CD8-positive, alpha-beta memory T cell (primary cell): ENCODE data around the gene SMARCD2. TPM values are rescaled to one million over a fixed set of nuclear protein-coding genes. Genes with fewer than 3 reads are reported as not detected.
"Not testable (repeated sequence)": the region's sequence is repeated elsewhere in the genome, so short reads cannot be mapped to it uniquely, and the experiment has no call there.

ENCODE experiments used
- CTCF ChIA-PET: fragments of 350-600 bp; sonication (Branson Sonifier 250); formaldehyde crosslinking; loops from one replicate; lab custom pipeline; 2021; ENCODE audit warnings: antibody characterized with exemption; lab: Charles Lee
- POLR2A ChIA-PET: fragments of 350-600 bp; sonication (Branson Sonifier 250); formaldehyde crosslinking; loops from one replicate; lab custom pipeline; 2021; ENCODE audit warnings: antibody characterized with exemption; lab: Charles Lee
- DNase-seq, 5 donors: peaks; one replicate each; pipeline versions ENCODE4 v3.0.0 to v3.0.0-alpha.2; 2020 to 2022; ENCODE audit warnings: mixed read lengths in 1 of 5
- H3K27ac ChIP-seq: one replicate; pipeline ENCODE4 v1.7.0; 2013; ENCODE audit warnings: low read depth, mild to moderate bottlenecking, low read length, moderate library complexity
- H3K27me3 ChIP-seq: 2 replicates; pipeline ENCODE4 v1.7.0; 2013; ENCODE audit warnings: low read length, mild to moderate bottlenecking; ENCODE audit not compliant: insufficient read depth, poor library complexity, severe bottlenecking
- H3K36me3 ChIP-seq: 2 replicates; pipeline ENCODE4 v1.7.0; 2013; ENCODE audit warnings: mild to moderate bottlenecking, low read length, moderate library complexity; ENCODE audit not compliant: insufficient read depth
- H3K4me1 ChIP-seq: 2 replicates; pipeline ENCODE4 v1.7.0; 2013; ENCODE audit warnings: mild to moderate bottlenecking, low read length, moderate library complexity; ENCODE audit not compliant: insufficient read depth
- H3K4me3 ChIP-seq: 2 replicates; pipeline ENCODE4 v1.7.0; 2013; ENCODE audit warnings: mild to moderate bottlenecking, low read length
- H3K9me3 ChIP-seq: 2 replicates; pipeline ENCODE4 v1.7.0; 2013; ENCODE audit warnings: mild to moderate bottlenecking, low read length
- H3K27ac Mint-ChIP-seq, 8 donors: one replicate each; pipeline ENCODE4 v1.8.0; 2020 to 2021; ENCODE audit warnings: mixed read lengths in 8 of 8, mild to moderate bottlenecking in 6 of 8, inconsistent platforms in 3 of 8, moderate library complexity in 3 of 8
- H3K27me3 Mint-ChIP-seq, 2 donors: one replicate each; pipeline ENCODE4 v1.8.0; 2020 to 2021; ENCODE audit warnings: mixed read lengths in 2 of 2, mild to moderate bottlenecking in 1 of 2, moderate library complexity in 1 of 2
- H3K36me3 Mint-ChIP-seq, 3 donors: one replicate each; pipeline ENCODE4 v1.8.0; 2020 to 2021; ENCODE audit warnings: mixed read lengths in 3 of 3, inconsistent platforms in 1 of 3, mild to moderate bottlenecking in 1 of 3
- H3K4me1 Mint-ChIP-seq, 3 donors: one replicate each; pipeline ENCODE4 v1.8.0; 2020 to 2021; ENCODE audit warnings: mixed read lengths in 3 of 3, inconsistent platforms in 1 of 3, mild to moderate bottlenecking in 1 of 3
- H3K4me3 Mint-ChIP-seq, 7 donors: one replicate each; pipeline ENCODE4 v1.8.0; 2020 to 2021; ENCODE audit warnings: mixed read lengths in 7 of 7, mild to moderate bottlenecking in 6 of 7, moderate library complexity in 4 of 7, inconsistent platforms in 2 of 7
- H3K9me3 Mint-ChIP-seq, 5 donors: one replicate each; pipeline ENCODE4 v1.8.0; 2020 to 2022; ENCODE audit warnings: mixed read lengths in 5 of 5, mild to moderate bottlenecking in 3 of 5, moderate library complexity in 2 of 5, inconsistent platforms in 1 of 5
- polyA plus RNA-seq: library from polyadenylated mRNA; unstranded; fragments of 300-500 nt; fragmentation: Illumina TruSeq; gene quantifications from one replicate; pipeline ENCODE4 v1.2.3, GENCODE V29; 2021
- total RNA-seq, 2 experiments: library from RNA; stranded (reverse); gene quantifications; one replicate each; pipeline ENCODE4 v1.2.3, GENCODE V29; 2021

Gene SMARCD2
- total and polyA plus RNA-seq, 3 experiments from 2014 or later: 96.8 to 121 (median 107) TPM

DNA sequence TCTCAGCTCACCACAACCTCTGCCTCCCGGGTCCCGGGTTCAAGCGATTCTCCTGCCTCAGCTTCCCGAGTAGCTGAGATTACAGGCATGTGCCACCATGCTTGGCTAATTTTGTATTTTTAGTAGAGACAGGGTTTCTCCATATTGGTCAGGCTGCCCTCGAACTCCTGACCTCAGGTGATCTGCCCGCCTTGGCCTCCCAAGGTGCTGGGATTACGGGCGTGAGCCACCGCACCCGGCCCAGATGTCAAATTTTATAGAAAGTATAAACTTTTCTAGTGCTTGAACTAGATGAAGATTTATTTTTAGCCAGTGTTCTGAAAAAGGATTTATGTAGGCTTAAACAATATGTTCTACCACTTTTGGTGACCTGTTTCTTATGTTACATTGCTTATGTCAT is 46.1 kb downstream of the SMARCD2 start:
- peak overlapping the region in 2 of 8 donors; percentile 23 to 32 for H3K27ac Mint-ChIP-seq
- DNase-seq, H3K4me1 Mint-ChIP-seq, H3K4me3 ChIP-seq, H3K9me3 Mint-ChIP-seq, POLR2A ChIA-PET, CTCF ChIA-PET, H3K27me3 ChIP-seq, H3K9me3 ChIP-seq, H3K4me3 Mint-ChIP-seq, H3K27ac ChIP-seq, H3K4me1 ChIP-seq, H3K27me3 Mint-ChIP-seq: not testable (repeated sequence)
- peaks cover 12 to 93% (median 14%) of the 10 kb centered on the region in 3 donors for H3K36me3 Mint-ChIP-seq
- H3K36me3 ChIP-seq: peaks cover 62% of the 10 kb centered on the region

DNA sequence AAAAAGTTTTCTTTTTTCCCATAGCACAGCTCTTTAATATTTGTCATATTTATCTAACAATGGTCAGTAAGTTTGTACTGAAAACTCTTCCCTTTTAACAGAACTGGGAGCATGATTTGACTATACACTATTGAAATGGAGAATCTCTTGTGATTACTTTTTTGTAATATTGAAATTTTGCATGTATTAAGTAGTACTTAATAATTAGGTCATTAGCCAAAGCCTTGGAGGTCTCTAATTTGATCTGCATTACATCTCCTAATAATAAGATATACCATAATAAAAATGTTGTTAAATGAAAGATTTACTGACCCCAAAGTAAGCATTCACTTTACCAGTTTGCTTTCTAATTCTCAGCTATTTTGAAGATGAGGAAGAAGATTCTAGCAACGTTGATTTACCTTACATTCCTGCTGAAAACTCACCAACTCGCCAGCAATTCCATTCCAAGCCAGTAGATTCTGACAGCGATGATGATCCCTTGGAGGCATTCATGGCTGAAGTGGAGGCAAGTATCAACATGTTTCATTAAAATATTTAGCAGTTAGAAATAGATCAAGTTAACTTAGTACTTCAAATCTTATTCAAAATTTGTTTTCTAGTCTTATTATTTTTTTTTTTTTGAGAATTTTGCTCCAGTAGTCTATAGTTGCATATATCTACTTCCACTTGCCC is 50.3 kb downstream of the SMARCD2 start:
- POLR2A ChIA-PET: no interaction called here
- Histone ChIP-seq H3K27ac (no peak overlapping the region), H3K9me3 (no peaks in the 10 kb centered on the region), H3K4me1 (no peaks in the 10 kb centered on the region), H3K4me3 (no peak overlapping the region), H3K36me3 (peaks cover 49% of the 10 kb centered on the region), H3K27me3 (no peaks in the 10 kb centered on the region)
- CTCF ChIA-PET: no interaction called here
- Mint-ChIP-seq H3K27ac (peak overlapping the region in 2 of 8 donors; percentile 45 to 51), H3K27me3 (no peaks in the 10 kb centered on the region), H3K9me3 (no peaks in the 10 kb centered on the region), H3K36me3 (peaks cover 4 to 84% (median 11%) of the 10 kb centered on the region in 3 donors), H3K4me3 (no peak overlapping the region), H3K4me1 (peaks cover 3 to 9% (median 4%) of the 10 kb centered on the region in 3 donors)
- no peak for DNase-seq

DNA sequence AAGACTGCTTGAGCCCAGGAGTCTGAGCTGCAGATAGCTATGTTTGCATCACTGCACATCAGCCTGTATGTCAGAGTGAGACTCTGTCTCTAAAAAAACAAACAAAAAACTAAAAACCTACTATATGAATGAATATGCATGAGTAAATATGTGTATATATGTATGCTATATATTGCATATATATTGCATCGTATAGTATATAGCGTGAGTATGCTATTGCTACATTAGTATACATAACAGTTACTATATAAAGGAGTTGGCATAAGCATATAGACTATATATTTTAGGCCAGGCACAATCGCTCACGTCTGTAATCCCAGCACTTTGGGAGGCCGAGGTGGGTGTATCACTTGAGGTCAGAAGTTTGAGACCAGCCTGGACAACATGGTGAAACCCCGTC is 52.4 kb downstream of the SMARCD2 start:
- Mint-ChIP-seq H3K9me3 (no peaks in the 10 kb centered on the region), H3K36me3 (peaks cover 4 to 77% (median 8%) of the 10 kb centered on the region in 3 donors), H3K4me1 (peaks cover 7 to 12% (median 9%) of the 10 kb centered on the region in 3 donors), H3K4me3 (no peak overlapping the region), H3K27me3 (no peaks in the 10 kb centered on the region), H3K27ac (peak overlapping the region in 1 of 8 donors; percentile 11)
- Histone ChIP-seq H3K27ac (no peak overlapping the region), H3K4me3 (no peak overlapping the region), H3K36me3 (peaks cover 39% of the 10 kb centered on the region), H3K9me3 (no peaks in the 10 kb centered on the region), H3K27me3 (no peaks in the 10 kb centered on the region), H3K4me1 (no peaks in the 10 kb centered on the region)
- ChIA-PET CTCF (no interaction called here), POLR2A (interaction anchor here (0.7 kb wide), 1 partner anchor 128 kb away, joined by 11 read pairs; no protein-coding TSS in a partner anchor)
- DNase-seq: no peak

DNA sequence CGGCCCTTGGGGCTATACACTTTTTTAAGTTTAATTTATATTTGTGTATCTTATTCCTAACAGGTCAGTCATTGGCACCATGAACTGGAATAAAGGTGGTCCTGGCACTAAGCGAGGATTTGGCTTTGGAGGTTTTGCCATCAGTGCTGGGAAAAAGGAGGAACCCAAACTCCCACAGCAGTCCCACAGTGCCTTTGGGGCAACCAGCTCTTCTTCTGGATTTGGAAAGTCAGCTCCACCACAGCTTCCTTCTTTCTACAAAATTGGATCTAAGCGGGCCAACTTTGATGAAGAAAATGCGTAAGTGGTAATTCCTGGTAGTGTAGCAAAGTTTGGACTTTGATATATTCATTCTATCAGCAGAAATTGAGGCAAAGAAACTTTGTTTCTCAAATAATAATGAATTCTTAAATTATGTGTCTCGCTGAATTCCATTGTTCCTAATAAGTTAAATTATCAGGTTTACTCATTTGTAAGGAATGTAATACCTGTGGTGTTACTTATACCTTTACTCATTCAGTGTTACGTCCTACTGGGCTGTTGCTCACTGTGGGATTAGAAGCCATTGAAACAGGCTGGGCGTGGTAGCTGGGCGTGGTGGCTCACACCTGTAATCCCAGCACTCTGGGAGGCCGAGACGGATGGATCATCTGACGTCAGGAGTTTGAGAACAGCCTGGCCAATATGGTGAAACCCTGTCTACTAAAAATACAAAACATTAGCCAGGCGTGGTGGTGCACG is 55.3 kb downstream of the SMARCD2 start:
- ChIA-PET POLR2A (no interaction called here), CTCF (interaction anchor here (1.1 kb wide), 1 partner anchor 89 kb away, joined by 3 read pairs; no protein-coding TSS in a partner anchor)
- Mint-ChIP-seq H3K27me3 (no peaks in the 10 kb centered on the region), H3K4me3 (no peak overlapping the region), H3K4me1 (peaks cover 22 to 35% (median 23%) of the 10 kb centered on the region in 3 donors), H3K9me3 (no peaks in the 10 kb centered on the region), H3K27ac (peak overlapping the region in 1 of 8 donors; percentile 17), H3K36me3 (peaks cover 0 to 70% (median 4%) of the 10 kb centered on the region in 3 donors)
- Histone ChIP-seq H3K27ac (no peak overlapping the region), H3K27me3 (no peaks in the 10 kb centered on the region), H3K4me1 (peaks cover 8% of the 10 kb centered on the region), H3K4me3 (no peak overlapping the region), H3K36me3 (peaks cover 27% of the 10 kb centered on the region), H3K9me3 (no peaks in the 10 kb centered on the region)
- no peak for DNase-seq

DNA sequence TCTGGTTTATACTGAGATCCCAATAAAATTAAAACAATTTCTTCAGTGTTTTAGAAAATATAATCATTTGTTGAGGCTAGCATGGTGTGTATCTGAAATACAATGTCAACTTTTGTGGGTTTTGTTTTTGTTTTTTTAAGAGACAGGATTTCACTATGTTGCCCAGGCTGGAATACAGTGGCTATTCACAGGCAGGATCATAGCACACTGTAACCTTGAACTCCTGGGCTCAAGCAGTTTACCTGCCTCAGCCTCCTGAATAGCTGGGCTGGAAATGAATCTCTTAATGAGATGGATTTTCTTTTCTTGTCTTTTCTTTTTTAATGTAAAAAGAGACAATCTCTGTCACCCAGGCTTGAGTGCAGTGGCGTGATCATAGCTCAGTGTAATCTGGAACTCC is 56.4 kb downstream of the SMARCD2 start:
- H3K9me3 Mint-ChIP-seq: no peaks in the 10 kb centered on the region
- peak overlapping the region in 3 of 8 donors; percentile 10 to 31 (median 29) for H3K27ac Mint-ChIP-seq
- DNase-seq: no peak
- ChIA-PET POLR2A (no interaction called here), CTCF (interaction anchor here (1.1 kb wide), 1 partner anchor 88 kb away, joined by 3 read pairs; no protein-coding TSS in a partner anchor)
- Histone ChIP-seq H3K4me3 (no peak overlapping the region), H3K4me1 (peaks cover 8% of the 10 kb centered on the region), H3K27ac (no peak overlapping the region), H3K27me3 (no peaks in the 10 kb centered on the region), H3K36me3 (peaks cover 27% of the 10 kb centered on the region), H3K9me3 (no peaks in the 10 kb centered on the region)
- peaks cover 23 to 41% (median 26%) of the 10 kb centered on the region in 3 donors for H3K4me1 Mint-ChIP-seq
- H3K4me3 Mint-ChIP-seq: no peak overlapping the region
- H3K27me3 Mint-ChIP-seq: no peaks in the 10 kb centered on the region
- H3K36me3 Mint-ChIP-seq: peaks cover 0 to 66% (median 3%) of the 10 kb centered on the region in 3 donors

DNA sequence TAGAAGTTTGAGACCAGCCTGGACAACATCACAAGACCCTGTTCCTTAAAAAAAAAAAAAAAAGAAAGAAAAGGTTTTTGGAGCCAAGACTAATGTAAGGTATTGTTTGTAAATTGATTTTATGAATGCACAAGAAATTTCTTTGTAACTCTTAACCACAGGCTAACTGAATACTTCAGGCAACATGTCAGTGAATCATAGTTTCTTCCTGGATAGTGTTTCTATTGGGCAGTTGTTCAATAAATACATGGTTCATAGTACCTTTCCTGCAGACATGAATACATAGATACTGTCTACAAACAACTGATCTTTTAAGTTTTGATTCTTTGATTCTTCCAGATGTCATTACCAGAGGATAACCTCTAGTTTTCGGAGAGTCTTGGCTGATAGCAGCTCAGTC is 56.9 kb downstream of the SMARCD2 start:
- no peaks in the 10 kb centered on the region for H3K9me3 ChIP-seq
- no peak for DNase-seq
- Mint-ChIP-seq H3K4me3 (no peak overlapping the region), H3K27ac (peak overlapping the region in 5 of 8 donors; percentile 7 to 64 (median 31)), H3K36me3 (peaks cover 0 to 69% (median 7%) of the 10 kb centered on the region in 3 donors), H3K27me3 (no peaks in the 10 kb centered on the region), H3K4me1 (peaks cover 29 to 46% (median 31%) of the 10 kb centered on the region in 3 donors), H3K9me3 (no peaks in the 10 kb centered on the region)
- peaks cover 9% of the 10 kb centered on the region for H3K4me1 ChIP-seq
- CTCF ChIA-PET: no interaction called here
- POLR2A ChIA-PET: no interaction called here
- no peaks in the 10 kb centered on the region for H3K27me3 ChIP-seq
- peaks cover 27% of the 10 kb centered on the region for H3K36me3 ChIP-seq
- no peak overlapping the region for H3K4me3 ChIP-seq
- no peak overlapping the region for H3K27ac ChIP-seq

DNA sequence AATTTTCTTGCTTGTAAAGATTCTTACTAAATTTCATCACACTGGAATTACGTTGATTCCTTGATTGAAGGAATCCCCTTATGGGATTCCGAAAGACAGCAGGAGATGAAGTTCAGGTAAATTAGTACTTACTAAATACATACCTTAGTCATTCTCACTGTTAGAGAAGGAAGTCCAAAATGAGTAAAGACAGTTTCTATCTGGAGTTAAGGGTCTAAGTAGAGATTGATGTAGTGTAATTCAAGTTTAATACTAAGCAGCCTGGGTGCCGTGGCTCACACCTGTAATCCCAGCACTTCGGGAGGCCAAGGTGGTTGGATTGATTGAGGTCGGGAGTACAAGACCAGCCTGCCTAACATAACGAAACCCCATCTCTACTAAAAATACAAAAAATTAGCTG is 59.0 kb downstream of the SMARCD2 start:
- Histone ChIP-seq H3K4me3 (no peak overlapping the region), H3K4me1 (peaks cover 11% of the 10 kb centered on the region), H3K27ac (no peak overlapping the region), H3K36me3 (peaks cover 16% of the 10 kb centered on the region), H3K9me3 (no peaks in the 10 kb centered on the region), H3K27me3 (no peaks in the 10 kb centered on the region)
- H3K9me3 Mint-ChIP-seq: no peaks in the 10 kb centered on the region
- H3K36me3 Mint-ChIP-seq: peaks cover 0 to 68% (median 6%) of the 10 kb centered on the region in 3 donors
- H3K27ac Mint-ChIP-seq: peak overlapping the region in 7 of 8 donors; percentile 39 to 75 (median 68)
- H3K4me3 Mint-ChIP-seq: peak overlapping the region in 1 of 7 donors; percentile 74
- CTCF ChIA-PET: interaction anchor here (2.4 kb wide), 1 partner anchor 10 kb away, joined by 6 read pairs; the partner anchor contains the start of genes CCDC47 and DDX42
- H3K27me3 Mint-ChIP-seq: no peaks in the 10 kb centered on the region
- DNase-seq: no peak
- POLR2A ChIA-PET: interaction anchor here (1.3 kb wide), 1 partner anchor 10 kb away, joined by 4 read pairs; the partner anchor contains the start of genes CCDC47 and DDX42
- peaks cover 42 to 59% (median 47%) of the 10 kb centered on the region in 3 donors for H3K4me1 Mint-ChIP-seq
